GM13977 (cell line): ENCODE results near the gene MAST4.

Experiments used
- DNase-seq: peaks from one replicate; pipeline ENCODE4 v3.0.0; 2012; ENCODE audit warnings: low spot score
- CTCF ChIP-seq: IDR thresholded peaks from 2 replicates; pipeline ENCODE4 v1.5.1; 2012; ENCODE audit warnings: mild to moderate bottlenecking, control low read depth; ENCODE audit not compliant: insufficient read depth; ENCODE audit errors: extremely low read depth, missing control alignments
- in situ Hi-C: fragments of 300-500 bp; cut with MboI; formaldehyde crosslinking; loops from one replicate; pipeline ENCODE4 v1.12.0; 2022; ENCODE audit warnings: low sequenced_read_pairs, low pct_unique_long_range_greater_than_20kb, mixed read lengths, inconsistent platforms; ENCODE audit not compliant: unreplicated experiment

MAST4 gene

GRCh38 chr5:66595756-66596635 lies at the start of gene MAST4:
TSS of gene MAST4 (plus strand) at chr5:66596393. CDS start at chr5:66596656, 263 bp downstream.
- TF ChIP-seq CTCF: no peak
- in situ Hi-C loops: no loop called here
- peak; percentile 94 for DNase-seq

- no peak for DNase-seq
- in situ Hi-C loops: no loop called here
Observed at GRCh38 chr5:66546541-66546940, 49.7 kb upstream of the MAST4 start.

GRCh38 chr5:66551338-66551737 lies 44.9 kb upstream of the MAST4 start:
- in situ Hi-C loops: no loop called here
- no peak for DNase-seq
- no peak for TF ChIP-seq CTCF

More at GRCh38 chr5:66546541-66546940, 49.7 kb upstream of the MAST4 start:
- no peak for TF ChIP-seq CTCF

GRCh38 chr5:66551945-66552344 lies 44.2 kb upstream of the MAST4 start:
- in situ Hi-C loops: no loop called here
- no peak for DNase-seq
- no peak for TF ChIP-seq CTCF

GRCh38 chr5:66553368-66553912 lies 42.8 kb upstream of the MAST4 start:
- DNase-seq: no peak
- in situ Hi-C loops: no loop called here
- no peak for TF ChIP-seq CTCF

- in situ Hi-C loops: no loop called here
- DNase-seq: peak; percentile 61
Observed at GRCh38 chr5:66553916-66554575, 42.1 kb upstream of the MAST4 start.

More at GRCh38 chr5:66553916-66554575, 42.1 kb upstream of the MAST4 start:
- no peak for TF ChIP-seq CTCF
